GM12892 (cell line): ENCODE results near the gene IPO5.

Source experiments
- POLR2A ChIP-seq: IDR thresholded peaks from 2 replicates; pipeline ENCODE4 v1.6.1; 2011; ENCODE audit warnings: low read depth, low read length, control low read depth
- POLR2AphosphoS5 ChIP-seq: IDR thresholded peaks from 2 replicates; pipeline ENCODE4 v1.6.1; 2011; ENCODE audit warnings: low read depth, low read length, control low read depth
- TAF1 ChIP-seq: IDR thresholded peaks from 2 replicates; pipeline ENCODE4 v1.6.1; 2011; ENCODE audit warnings: low read depth, mild to moderate bottlenecking, control low read depth, low read length, borderline replicate concordance

DNA sequence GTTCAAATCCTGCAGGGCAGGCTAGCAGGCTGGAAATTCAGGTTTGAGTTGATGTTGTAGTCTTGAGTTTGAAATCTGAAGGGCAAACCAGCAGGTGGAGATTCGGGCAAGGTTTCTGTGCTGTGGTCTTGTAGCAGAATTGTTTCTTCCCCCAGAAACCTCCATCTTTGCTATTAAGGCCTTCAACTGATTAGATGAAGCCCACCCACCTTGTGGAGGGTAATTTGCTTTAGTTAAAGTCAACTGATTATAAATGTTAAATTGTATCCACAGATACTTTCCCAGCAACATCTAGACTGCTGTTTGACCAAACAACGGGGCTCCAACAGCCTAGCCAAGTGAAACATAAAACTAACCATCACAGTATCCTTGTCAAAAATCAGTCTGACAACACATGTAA is 9.4 kb downstream of the IPO5 start:
- no peak for TF ChIP-seq TAF1
- no peak for TF ChIP-seq POLR2A
- TF ChIP-seq POLR2AphosphoS5: no peak
